GM19193 (cell line): ENCODE results near the gene OVOL2.

Experiments used
- POLR2A ChIP-seq: IDR thresholded peaks from 4 replicates; pipeline ENCODE4 v1.6.1; 2011; ENCODE audit not compliant: insufficient read depth, insufficient read length; ENCODE audit errors: extremely low read depth

OVOL2 gene

DNA sequence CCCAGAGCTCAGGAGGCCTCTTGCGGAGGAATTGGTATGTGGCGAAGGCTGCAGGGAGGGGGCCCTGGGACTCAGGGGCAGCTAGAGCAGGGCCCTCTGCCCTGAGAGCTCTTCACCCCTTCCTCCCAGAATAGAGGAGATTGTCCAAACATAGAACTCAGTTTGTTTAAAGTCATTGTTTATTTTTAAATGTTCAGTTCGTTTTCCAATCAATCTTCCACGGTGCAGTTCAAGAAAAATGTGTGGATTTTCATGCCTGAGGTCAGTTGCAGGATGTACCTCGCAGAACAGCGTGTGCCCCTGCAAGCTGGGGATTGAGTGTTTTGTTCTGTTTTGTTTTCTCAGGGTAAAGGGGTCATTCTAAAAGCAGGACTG is 51.7 kb downstream of the OVOL2 start:
- TF ChIP-seq POLR2A: no peak

DNA sequence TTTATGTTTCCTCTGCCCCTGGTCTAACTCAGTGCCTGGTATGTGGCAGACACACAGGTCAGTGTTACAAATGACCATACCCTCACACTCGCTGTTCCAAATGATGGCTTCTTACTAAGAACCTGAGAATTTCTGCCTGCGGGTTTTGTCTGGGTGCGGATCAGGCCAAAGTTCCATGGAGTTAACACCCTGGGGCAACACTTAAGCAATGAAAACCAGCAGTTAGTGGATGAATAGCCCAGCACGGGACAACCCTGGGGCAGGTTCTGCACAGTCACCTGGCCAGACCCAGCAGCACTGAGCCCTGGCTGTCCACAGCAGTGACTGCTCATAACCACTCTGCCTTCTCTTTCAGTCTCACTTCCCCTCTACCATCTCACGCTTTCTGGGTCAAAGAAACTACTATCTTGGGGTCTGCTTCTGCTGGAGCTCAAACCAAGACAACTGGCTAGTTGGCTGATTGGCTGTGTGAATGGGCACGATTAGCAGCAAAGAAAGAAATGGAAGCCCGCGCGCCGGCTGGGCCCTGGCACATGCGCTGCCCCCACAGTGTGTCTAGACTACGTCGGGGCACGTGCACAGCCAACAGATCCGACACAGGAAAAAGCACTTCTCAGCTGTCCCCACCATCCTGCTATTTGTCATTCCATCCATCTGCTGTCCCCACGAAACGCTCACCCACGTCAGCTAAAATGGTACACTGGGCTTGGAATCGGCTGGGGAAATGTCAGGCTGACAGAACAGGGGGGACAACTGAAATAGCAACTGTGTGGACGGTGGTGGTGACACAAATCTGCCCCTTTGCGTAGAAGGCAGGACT is 52.3 kb downstream of the OVOL2 start:
- peak; percentile 42 for TF ChIP-seq POLR2A

DNA sequence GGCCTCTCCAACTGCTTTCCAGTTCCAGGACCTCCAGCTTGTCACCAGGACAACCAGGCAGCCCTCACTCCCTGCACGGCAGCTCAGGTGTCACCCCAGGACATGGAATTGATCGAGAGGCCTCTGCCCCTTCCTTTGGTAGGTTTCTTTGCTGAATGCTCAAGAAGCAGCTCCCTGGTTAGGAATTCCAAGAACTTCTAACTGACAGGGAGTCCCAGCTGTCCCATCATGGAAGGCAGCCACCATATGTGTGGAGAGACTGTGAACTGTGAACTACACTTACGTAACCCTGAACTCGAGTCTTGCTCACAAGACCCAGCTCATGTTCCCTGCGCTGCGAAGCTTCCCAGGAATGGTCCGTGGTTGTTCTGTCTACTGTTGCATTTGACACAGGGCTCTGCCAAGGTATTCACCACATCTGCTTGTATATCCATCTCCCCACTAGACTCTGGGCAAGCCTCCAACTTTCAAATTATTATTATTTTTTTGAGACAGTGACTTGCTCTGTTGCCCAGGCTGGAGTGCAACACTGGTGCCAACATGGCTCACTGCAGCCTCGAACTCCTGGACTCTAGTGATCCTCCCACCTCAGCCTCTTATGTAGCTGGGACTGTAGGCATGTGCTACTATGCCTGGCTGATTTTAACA is 53.2 kb downstream of the OVOL2 start:
- no peak for TF ChIP-seq POLR2A

DNA sequence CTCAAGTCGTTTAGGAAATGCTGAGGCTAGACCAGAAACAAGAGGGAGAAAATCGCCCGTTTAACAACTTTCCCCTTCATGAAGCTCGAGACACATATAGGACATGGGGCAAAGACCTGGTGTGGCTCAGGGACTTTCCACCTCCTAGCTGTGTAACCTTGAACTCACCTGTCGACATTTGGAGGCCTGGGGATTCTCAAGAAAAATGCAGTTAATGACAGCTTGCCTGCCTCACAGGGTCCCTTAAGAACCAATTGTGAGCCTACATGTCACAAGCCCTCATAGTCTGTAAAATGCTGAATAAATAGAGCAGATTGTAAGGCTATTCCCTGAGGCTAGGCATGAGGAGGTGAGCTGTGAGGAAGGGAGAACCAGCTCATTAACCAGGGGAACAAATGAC is 53.8 kb downstream of the OVOL2 start:
- no peak for TF ChIP-seq POLR2A

DNA sequence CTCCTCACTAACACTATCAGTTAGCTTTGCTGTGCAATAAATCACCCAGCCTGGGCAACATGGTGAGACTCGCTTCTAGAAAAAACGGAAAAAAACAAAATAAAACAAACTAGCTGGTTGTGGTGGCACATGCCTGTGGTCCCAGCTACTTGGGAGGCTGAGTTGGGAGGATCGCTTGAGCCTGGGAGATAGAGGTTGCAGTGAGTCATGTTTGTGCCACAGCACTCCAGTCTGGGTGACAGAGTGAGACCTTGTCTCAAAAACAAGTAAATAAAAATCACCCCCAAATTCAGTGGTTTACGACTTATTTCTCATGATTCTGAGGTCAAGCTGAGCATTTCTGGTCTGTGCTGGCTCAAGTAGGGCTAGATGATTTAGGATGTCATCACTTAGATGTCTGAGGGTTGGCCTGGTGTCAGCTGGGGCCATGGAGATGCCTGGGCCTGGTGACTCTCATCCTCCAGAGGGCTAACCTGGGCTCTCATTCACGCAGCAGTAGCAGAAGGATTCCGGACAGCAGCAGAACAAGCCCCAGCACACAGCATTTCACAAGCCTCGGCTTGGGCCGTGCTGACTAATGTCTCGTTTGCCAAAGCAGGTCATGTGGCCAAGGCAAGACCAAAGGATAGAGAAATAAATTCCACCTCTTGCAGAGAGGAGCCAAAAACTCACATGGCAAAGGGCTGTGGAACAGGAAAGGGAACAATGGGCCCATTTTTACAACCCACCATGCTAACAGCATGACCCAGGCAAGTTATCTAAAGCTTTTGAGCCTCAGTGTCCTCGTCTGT is 56.4 kb downstream of the OVOL2 start:
- no peak for TF ChIP-seq POLR2A

DNA sequence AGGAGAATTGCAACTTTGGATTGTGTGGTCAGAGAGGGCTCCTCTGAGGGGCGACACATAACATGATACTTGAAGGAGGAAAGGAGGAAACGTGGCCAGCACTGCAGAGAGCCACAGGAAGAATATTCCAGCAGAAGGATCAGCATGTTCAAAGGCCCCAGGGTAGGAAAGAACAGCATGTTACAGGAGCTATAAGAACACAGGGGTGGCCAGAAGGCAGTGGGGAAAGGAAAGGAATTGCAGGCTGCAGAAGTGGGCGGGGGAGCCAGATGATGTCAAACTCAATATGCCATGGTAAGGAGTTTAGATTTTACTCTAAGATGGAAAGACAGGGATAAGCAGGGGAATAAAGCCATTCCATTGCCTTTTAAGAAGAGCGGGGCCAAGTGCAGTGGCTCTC is 58.1 kb downstream of the OVOL2 start:
- no peak for TF ChIP-seq POLR2A

DNA sequence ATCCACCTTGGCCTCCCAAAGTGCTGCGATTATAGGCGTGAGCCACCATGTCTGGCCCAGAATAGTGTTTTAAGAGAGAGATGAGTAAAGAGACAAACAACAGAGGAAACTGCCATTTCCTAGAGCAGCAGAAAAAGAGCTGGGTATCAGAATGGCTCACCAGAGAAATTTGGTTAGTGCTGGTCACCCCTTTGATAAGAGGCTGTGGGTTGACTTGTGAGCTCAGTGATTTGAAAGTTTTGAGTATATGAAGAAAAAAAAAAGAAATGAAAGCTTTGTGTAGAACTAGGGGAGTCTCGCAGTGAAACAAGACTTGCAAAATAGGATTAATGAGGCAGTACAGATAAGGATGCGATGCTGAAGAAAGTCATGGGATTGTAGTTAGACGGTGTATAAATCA is 59.3 kb downstream of the OVOL2 start:
- no peak for TF ChIP-seq POLR2A

DNA sequence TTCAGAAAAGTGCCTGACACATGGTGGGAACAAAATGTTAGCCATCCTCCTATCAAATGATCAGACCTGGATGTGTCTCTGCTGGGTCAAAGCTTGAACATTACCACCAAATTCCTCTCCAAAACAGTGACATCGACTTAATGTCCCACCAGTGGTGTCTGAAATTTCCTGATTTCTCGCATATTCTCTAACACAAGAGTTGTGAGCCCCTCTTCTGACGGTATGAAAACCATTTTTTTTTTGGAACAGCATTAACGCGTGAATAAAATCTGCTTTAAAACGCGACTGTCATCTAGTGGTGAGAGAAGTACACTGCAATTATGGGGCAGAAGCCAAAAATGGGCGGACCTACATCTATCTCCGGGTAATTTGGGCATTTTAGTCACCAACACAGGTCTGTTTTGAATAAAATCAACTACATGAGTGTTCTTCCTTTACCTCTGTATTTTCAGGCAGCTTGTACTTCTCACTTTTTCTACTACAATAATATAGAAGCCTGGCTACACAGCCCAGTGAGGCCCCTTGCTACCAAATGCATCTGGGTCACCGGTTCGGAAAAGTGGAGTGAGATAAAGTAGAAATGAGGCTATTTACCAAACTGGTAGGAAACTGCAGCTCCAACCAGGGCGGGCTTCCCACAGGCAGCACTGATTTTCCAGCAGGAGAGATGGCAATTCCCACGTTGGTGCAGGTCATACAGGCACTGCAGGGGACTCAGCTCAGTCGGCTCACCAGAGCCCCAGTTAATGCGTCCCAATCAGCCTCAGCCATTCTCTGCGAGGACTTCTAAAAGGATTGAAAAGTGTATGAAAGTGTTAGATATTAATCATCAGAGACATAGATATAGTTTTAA is 61.5 kb downstream of the OVOL2 start:
- no peak for TF ChIP-seq POLR2A

DNA sequence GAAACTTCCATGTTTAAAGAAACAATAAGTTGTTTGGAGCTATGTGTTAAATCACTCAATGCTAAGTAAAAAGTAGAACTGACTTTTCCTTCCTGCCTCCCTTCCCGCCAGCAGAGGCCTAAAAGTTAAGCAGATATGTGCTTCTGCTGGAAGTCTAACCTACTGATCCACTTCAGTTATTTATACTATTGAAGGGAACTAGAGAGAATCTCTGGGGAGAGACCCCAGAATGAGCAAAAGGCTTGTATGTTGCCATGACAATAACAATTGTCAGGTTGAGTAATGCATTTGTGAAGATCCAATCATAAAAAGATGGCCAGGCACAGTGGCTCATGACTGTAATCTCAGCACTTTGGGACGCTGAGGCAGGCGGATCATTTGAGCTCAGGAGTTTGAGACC is 64.2 kb downstream of the OVOL2 start:
- TF ChIP-seq POLR2A: no peak

DNA sequence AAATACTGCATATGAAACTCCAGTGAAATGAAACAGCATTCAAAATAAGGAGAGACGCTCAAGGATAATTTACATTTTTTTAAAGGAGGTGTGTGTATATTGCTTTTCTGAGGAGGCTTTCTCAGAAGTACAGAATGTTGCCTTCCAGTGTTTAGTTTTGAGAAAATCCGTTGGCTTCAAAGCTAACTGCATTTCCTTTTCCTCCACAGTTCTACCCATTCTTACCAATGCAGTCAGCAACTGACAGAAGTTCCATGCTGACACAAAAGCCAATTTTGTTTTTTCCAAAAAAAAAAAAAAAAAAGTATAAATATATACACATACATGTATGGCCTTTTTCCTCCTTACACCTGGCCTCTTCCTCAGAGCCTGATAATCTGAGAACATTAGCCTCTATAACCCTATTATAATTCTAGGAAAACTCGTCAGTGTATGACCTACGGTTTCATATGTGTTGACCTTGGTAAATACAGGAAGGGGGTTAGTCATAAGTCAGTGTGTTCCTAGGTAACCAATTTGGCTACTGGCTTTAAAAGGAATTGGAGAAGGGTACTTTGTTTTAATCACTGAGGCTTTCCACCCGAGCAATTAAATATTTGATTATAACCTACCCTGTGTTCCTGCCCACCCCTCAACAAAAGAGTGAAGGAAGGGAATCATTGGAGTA is 64.7 kb downstream of the OVOL2 start:
- no peak for TF ChIP-seq POLR2A

DNA sequence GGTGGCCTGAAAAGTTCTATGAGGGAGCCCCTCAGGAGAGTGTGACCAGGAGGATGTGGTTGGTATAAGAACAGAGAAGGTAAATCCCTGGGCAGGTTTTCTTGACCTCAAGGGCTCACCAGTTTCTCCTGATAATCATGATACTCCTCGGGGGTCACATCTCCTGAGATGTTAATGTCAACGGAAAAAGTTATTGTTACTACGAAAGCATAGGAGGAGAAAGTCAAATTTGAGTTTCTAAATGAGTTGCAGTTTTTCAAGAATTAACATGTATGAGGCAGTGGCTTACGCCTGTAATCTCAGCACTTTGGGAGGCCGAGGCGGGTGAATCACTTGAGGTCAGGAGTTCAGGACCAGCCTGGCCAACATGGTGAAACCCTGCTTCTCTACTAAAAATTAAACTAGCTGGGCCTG is 65.5 kb downstream of the OVOL2 start:
- TF ChIP-seq POLR2A: no peak

DNA sequence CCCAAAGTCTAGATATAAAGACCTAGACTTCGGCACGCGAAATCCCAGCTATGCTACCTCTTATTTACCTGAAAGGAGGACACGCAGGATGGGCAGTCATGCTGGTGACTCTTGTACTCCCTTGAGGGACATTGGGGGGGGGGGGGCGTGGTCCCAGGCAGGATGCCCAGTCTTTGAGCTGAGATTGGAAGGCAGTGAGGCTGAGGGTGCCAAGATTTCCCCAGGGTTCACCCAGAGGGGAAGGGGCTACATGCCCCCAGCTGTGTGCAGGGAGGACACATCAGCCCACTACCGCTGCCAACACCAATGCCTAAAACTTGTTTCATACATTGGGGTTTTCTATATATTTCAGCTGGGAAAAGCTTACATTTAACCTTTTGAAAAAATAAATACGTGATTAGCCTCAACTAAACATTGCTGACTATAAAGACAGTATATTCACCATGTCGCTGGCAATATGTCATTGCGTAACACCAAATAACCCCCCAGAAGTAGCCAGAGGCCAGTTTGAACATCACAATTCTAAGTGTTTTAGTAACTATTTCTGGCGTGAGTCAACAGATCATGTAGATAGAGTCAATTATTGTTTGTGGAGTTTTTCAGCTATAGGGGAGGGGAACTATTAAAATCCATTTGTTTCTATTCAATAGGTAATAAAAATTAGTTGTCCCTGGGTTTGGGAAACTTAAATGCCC is 67.3 kb downstream of the OVOL2 start:
- TF ChIP-seq POLR2A: no peak

DNA sequence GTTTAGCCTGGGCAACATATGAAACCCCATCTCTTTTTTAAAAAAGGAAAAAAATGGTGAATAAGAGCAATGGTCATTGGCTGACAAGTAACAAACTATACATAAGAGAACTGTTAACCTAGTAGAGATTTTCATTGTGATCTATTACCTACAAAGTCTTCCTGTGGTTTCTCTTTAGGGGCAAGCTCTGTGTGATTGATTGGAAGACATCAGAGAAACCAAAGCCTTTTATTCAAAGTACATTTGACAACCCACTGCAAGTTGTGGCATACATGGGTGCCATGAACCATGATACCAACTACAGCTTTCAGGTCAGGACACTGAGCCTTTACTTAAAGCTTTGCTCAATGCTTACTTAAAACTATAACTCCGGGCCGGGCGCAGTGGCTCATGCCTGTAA is 69.7 kb downstream of the OVOL2 start:
- TF ChIP-seq POLR2A: no peak

DNA sequence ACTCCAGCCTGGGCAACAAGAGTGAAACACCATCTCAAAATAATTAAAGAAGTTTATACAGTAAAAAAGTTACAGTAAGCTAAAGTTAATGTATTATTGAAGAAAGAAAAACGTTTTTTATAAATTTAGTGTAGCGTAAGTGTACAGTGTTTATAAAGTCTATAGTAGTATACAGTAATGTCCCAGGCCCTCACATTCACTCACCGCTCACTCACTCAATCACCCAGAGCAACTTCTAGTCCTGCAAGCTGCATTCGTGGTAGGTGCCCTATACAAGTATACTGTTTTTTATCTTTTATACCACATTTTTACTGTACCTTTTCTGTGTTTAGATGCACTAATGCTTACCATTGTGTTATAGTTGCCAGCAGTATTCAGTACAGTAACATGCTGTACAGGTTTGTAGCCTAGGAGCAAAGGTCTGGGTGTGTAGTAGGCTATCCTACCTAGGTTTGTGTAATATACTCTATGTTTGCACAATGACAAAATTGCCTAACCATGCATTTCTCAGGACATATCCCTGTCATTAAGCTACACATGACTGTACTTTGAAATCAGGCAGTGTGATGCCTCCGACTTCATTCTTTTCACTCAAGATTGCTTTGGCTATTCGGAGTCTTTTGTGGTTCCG is 72.2 kb downstream of the OVOL2 start:
- TF ChIP-seq POLR2A: no peak

DNA sequence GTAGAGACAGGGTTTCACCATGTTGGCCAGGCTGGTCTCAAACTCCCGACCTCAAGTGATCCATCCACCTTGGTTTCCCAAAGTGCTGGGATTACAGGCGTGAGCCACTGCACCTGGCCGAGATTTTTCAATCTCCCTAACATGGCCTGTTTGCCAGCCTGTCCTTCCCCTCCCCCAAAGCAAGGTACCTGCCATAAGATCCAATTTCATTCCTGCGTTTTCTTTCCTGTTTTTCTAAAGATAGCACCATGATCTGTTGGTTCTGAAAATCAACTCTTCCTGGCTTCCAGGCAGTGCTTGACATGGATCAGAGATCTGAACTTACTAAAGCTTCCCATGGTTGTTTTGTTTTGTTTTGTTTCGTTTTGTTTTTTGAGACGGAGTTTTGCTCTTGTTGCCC is 81.4 kb downstream of the OVOL2 start:
- no peak for TF ChIP-seq POLR2A
